AG04449 (cell line): Measurements from ENCODE around the gene FNDC10.

ENCODE experiments used
- CTCF ChIA-PET: fragments of 350-600 bp; formaldehyde crosslinking; extraction: SDS; loops from one replicate; lab custom pipeline; 2021; ENCODE audit warnings: antibody characterized with exemption; lab: Yijun Ruan, JAX
- POLR2A ChIA-PET: fragments of 400-600, 350-600 bp; formaldehyde crosslinking; extraction: SDS; loops from one replicate; lab custom pipeline; 2020; ENCODE audit warnings: antibody characterized with exemption, inconsistent platforms; lab: Yijun Ruan, JAX
- DNase-seq: peaks from one replicate; pipeline ENCODE4 v3.0.0-alpha.2; 2010; ENCODE audit warnings: low read depth, low spot score
- H3K4me3 ChIP-seq: 2 replicates; pipeline ENCODE4 v1.5.1; 2011; ENCODE audit warnings: low read depth, mild to moderate bottlenecking, control low read depth, low read length
- TF ChIP-seq, protein P1 (sequence below): IDR thresholded peaks from one replicate; pipeline ENCODE4 v1.5.1; 2011; ENCODE audit warnings: mild to moderate bottlenecking, moderate library complexity, low read length, control low read depth, inconsistent platforms; ENCODE audit not compliant: insufficient read depth; ENCODE audit errors: missing control alignments

FNDC10 gene

GRCh38 chr1:1583347-1584010 is 16.5 kb downstream of the FNDC10 start:
- H3K4me3 ChIP-seq = no peak overlapping the region
- TF ChIP-seq, protein P1, sequence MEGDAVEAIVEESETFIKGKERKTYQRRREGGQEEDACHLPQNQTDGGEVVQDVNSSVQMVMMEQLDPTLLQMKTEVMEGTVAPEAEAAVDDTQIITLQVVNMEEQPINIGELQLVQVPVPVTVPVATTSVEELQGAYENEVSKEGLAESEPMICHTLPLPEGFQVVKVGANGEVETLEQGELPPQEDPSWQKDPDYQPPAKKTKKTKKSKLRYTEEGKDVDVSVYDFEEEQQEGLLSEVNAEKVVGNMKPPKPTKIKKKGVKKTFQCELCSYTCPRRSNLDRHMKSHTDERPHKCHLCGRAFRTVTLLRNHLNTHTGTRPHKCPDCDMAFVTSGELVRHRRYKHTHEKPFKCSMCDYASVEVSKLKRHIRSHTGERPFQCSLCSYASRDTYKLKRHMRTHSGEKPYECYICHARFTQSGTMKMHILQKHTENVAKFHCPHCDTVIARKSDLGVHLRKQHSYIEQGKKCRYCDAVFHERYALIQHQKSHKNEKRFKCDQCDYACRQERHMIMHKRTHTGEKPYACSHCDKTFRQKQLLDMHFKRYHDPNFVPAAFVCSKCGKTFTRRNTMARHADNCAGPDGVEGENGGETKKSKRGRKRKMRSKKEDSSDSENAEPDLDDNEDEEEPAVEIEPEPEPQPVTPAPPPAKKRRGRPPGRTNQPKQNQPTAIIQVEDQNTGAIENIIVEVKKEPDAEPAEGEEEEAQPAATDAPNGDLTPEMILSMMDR = no peak
- POLR2A ChIA-PET = no interaction called here
- CTCF ChIA-PET = no interaction called here
- DNase-seq = no peak

DNA sequence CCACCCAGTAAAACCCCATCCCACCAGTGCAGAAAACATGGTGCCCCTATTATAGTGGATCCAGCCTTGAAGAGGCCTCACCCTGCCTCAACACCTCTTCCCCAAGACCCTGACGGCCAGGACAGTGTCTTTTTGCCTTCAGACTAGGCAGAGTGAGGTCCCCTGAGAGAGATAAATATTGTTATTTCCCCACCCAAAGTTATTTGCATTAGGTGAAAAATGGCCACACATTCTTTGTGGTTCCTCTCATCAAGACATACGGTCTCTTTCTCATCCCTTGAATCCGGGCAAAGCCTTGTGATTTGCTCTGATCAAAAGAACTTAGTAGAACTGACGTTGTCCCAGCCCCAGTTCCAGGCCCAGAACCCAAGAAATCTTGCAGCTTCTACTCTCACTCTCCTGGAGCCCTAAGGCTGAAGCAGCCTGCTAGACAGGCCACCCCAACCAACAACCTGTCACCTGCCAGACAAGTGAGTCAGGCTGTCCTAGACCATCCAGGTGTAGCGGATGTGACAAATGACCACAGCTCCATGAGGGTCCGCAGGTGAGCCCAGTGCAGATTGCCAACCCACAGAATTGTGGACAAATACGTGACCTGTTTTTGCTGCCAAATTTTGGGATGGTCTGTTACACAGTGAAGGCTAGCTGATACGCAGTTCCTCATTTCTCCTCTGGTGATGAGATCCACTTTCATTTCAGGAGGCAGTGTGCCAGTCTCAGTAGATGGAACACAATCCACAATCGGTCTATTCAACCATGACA is 17.2 kb downstream of the FNDC10 start:
- TF ChIP-seq, protein P1 = no peak
- H3K4me3 ChIP-seq = no peak overlapping the region
- DNase-seq = no peak
- ChIA-PET POLR2A (no interaction called here), CTCF (no interaction called here)

DNA sequence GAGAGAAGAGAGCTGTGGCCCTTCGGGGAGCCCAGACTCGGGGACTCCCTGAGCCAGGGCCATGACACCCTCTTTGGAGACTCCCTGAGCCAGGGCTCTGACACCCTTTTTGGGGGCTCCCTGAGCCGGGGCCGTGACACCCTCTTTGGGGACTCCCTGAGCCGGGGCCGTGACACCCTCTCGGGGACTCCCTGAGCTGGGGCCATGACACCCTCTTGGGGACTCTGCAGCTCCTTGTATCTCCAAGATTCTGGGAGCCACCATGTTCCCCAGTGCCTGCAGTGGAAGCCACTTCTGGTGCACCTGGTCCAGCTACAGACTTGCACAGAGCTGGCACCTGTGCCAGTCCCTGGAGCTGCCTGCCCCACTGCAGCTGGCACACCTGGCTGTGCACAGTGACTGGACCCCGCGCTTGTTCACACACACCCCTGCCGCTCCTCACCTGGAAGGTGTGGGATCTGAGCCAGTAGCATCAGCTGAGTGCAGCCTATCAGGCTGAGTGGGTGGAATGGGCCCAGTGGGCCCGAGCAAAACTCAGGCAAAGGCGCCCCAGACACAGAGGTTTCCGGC is 21.5 kb downstream of the FNDC10 start:
- H3K4me3 ChIP-seq = no peak overlapping the region
- ChIA-PET CTCF (no interaction called here), POLR2A (interaction anchor here (0.6 kb wide), 1 partner anchor 193 kb away, joined by 3 read pairs; no protein-coding TSS in a partner anchor)
- TF ChIP-seq, protein P1 = no peak
- DNase-seq = no peak

GRCh38 chr1:1577367-1578011 is 22.4 kb downstream of the FNDC10 start:
- TF ChIP-seq, protein P1 = no peak
- POLR2A ChIA-PET = interaction anchor here (0.6 kb wide), 1 partner anchor 192 kb away, joined by 3 read pairs; no protein-coding TSS in a partner anchor
- DNase-seq = no peak
- CTCF ChIA-PET = no interaction called here
- no peak overlapping the region for H3K4me3 ChIP-seq

DNA sequence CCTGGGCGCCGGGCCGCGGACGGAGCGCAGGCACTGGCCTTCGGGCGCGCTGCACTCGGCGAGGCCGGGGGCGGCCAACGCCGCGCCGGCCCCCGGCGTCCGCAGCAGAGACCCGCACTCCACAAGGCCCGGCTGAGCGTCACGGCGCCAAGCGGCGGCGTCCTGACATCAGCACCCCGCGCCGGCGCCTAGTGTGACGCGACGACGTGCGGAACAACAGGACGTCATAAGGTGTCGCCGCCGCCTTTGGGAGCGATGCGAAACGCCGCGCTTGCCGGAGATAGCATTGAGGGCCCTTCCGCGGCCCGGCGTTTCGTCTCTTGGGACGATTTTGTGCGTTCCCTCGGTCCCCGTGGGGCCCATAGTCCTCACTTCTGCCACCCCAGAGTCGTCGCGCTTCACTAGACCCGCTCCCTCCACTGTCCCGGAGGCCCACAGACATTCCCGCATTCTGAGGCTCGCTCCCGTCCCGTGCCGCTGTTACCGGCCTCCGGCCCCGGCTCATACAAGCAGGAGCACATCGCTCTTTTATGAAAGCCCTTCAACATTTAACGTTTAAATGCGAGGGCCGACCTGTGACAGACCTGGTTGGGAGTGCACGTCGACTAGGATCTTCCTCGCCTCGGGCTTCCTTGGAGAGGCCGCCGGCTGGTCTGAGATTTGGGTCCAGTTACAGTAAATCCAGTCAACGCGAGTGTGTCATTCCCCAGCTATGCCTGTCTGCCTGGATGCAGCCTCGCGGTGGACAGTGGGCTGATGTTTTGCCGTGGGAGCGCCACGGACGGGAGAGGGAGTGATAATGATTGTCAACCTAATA is 25.0 kb downstream of the FNDC10 start, which contains the start of gene SSU72:
Gene SSU72, minus strand, starts transcription at position 143 of the 817 bp plus-strand sequence. CDS start 306 bp downstream, outside the sequence.
- CTCF ChIA-PET = no interaction called here
- POLR2A ChIA-PET = no interaction called here
- TF ChIP-seq, protein P1 = no peak
- peak; percentile 54 for DNase-seq
- H3K4me3 ChIP-seq = peak within 1 kb of the TSS; percentile 98
